ENCODE results near the gene IL17C.

IL17C gene

DNA sequence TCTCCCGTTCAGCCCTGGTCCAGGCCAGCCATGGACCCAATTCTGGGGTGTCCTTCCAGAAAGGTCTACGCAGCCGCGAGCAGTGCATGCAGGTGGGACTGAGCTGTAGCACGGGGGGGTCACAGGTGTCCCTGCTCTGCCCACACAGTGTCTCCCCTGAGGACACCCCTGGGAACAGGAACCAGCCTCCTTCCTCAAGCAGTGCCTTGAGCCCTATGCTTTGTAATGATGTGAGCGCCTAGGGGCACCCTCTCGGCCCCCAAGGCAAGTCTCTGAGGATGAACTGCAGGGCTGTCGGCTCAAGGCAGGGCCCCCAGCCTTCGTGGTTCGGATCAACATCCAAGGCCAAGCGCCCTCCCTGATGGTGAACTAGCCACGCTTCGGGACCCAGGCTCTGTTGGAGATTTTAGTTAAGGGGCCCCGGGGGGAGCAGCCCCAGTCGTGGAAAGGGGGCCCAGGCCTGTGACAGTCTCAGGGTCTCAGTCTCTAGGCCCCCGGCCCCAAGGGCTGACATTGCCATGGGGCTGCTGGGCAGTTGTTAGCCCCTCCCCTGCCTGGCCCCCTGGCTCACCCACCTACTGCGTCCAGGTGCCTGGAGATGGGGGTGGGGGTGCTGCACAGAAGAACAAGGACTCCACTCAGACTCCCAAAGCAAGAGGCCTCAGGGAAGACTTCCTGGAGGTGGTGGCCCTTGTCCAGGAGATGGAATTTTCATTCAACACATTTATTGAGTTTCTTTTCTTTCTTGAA lies 2.3 kb downstream of the IL17C start:
- Histone ChIP-seq H3K27ac (ENCODE audit: low read length) (no peak overlapping the region), H4K20me1 (ENCODE audit: insufficient read depth, low read length) (peaks cover 41% of the 10 kb centered on the region), H3K9ac (ENCODE audit: low read length) (no peak overlapping the region), H3K9me3 (ENCODE audit: insufficient read depth, low read length) (no peaks in the 10 kb centered on the region), H3K79me2 (ENCODE audit: low read length) (no peaks in the 10 kb centered on the region), H2AFZ (ENCODE audit: low read depth, low read length) (no peak overlapping the region), H3K36me3 (replicated peaks; ENCODE audit: low read depth, low read length) (peaks cover 22% of the 10 kb centered on the region), H3K4me3 (ENCODE audit: low read length) (no peak overlapping the region), H3K27me3 (ENCODE audit: low read depth, low read length) (peaks cover 52% of the 10 kb centered on the region), H3K4me2 (ENCODE audit: low read length) (no peak overlapping the region), H3K4me1 (ENCODE audit: low read length) (peaks cover 19% of the 10 kb centered on the region)
- TF ChIP-seq, protein P1, sequence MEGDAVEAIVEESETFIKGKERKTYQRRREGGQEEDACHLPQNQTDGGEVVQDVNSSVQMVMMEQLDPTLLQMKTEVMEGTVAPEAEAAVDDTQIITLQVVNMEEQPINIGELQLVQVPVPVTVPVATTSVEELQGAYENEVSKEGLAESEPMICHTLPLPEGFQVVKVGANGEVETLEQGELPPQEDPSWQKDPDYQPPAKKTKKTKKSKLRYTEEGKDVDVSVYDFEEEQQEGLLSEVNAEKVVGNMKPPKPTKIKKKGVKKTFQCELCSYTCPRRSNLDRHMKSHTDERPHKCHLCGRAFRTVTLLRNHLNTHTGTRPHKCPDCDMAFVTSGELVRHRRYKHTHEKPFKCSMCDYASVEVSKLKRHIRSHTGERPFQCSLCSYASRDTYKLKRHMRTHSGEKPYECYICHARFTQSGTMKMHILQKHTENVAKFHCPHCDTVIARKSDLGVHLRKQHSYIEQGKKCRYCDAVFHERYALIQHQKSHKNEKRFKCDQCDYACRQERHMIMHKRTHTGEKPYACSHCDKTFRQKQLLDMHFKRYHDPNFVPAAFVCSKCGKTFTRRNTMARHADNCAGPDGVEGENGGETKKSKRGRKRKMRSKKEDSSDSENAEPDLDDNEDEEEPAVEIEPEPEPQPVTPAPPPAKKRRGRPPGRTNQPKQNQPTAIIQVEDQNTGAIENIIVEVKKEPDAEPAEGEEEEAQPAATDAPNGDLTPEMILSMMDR (IDR thresholded peaks at IDR 0.05; ENCODE audit: low read depth, low read length) = no peak
- TF ChIP-seq EZH2phosphoT487 (IDR thresholded peaks at IDR 0.05; ENCODE audit: low read depth) = no peak

DNA sequence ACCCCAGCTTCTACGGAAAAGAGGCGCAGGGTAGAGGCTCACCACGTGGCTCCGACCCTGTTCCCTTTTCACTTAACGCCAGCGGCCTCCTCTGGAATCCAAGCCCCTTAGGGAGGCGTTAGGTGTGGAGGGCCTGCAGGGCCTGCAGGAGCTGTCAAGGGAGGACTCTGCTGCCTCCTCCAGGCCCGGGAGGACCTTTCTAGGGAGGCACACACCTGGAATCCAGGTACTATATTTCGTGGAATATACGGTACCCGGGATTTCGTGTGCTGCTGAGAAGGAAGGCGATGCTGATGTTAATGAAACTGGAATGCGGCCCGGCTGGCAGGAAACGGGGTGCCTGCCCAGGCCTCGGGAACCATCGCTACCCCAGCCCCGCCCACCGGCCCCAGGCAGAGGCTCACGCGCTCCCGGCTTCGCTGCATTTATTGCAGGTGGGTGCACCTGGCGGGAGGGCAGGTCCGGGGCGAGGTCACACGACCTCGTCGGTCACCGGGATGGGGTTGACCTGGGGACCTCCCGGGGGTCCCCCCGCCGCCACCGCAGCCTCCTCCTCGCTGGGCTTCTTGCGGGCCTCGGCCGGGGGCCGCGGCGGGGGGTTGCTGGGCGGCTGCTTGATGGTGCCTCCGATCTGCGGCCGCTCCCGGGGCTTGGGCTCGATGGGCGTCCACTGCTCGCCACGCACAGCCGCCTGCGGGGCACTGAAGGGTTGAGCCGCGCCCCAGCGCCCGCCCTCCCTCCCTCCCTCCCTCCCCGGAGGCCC lies 4.7 kb downstream of the IL17C start:
- H3K9me3 ChIP-seq (ENCODE audit: insufficient read depth, low read length) = no peaks in the 10 kb centered on the region
- H2AFZ ChIP-seq (ENCODE audit: low read depth, low read length) = no peak overlapping the region
- H3K36me3 ChIP-seq (replicated peaks; ENCODE audit: low read depth, low read length) = peaks cover 33% of the 10 kb centered on the region
- H3K27ac ChIP-seq (ENCODE audit: low read length) = no peak overlapping the region
- peaks cover 23% of the 10 kb centered on the region for H3K4me1 ChIP-seq (ENCODE audit: low read length)
- H3K9ac ChIP-seq (ENCODE audit: low read length) = no peak overlapping the region
- H4K20me1 ChIP-seq (ENCODE audit: insufficient read depth, low read length) = peaks cover 62% of the 10 kb centered on the region
- no peak overlapping the region for H3K4me3 ChIP-seq (ENCODE audit: low read length)
- peaks cover 11% of the 10 kb centered on the region for H3K79me2 ChIP-seq (ENCODE audit: low read length)
- H3K4me2 ChIP-seq (ENCODE audit: low read length) = no peak overlapping the region
- peaks cover 34% of the 10 kb centered on the region for H3K27me3 ChIP-seq (ENCODE audit: low read depth, low read length)
- TF ChIP-seq EZH2phosphoT487 (IDR thresholded peaks at IDR 0.05; ENCODE audit: low read depth) = no peak
- TF ChIP-seq, protein P1 (IDR thresholded peaks at IDR 0.05; ENCODE audit: low read depth, low read length) = no peak

DNA sequence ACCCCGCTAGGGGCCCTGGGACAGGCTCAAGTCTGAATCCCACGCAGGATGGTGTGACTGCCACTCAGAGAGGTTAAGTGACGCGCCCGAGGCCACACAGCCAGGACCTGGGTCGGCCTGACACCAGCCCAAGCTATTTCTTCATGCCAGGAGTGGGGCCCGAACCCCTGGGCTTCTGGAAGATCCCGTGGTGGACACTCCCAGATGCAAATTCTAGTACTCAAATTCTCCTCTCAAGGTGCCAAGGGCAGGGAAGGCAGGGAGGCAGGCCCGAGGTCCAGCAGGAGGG lies 5.2 kb downstream of the IL17C start:
- Histone ChIP-seq H3K27me3 (ENCODE audit: low read depth, low read length) (peaks cover 29% of the 10 kb centered on the region), H3K9me3 (ENCODE audit: insufficient read depth, low read length) (no peaks in the 10 kb centered on the region)

DNA sequence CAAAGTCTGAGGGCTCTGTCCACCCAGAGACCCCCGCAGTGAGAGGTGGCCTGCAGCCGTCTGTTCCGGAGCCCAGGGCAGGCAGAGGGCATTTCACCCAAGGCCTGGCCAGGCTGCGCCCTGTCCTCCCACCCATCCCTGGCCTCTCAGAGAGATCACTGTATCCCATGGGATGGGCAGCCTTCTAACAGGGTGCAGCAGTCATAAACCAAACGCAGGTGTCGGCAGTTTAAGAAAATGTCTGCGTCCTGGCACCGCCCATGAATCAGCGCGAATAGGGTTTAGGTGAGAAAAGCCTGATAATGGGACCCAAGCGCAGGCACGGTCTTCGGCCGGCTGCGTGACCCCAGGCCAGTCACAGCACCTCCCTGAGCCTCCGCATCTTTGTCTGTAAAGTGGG lies 7.1 kb downstream of the IL17C start:
- H3K36me3 ChIP-seq (replicated peaks; ENCODE audit: low read depth, low read length) = peaks cover 51% of the 10 kb centered on the region
- peaks cover 78% of the 10 kb centered on the region for H4K20me1 ChIP-seq (ENCODE audit: insufficient read depth, low read length)
- peaks cover 20% of the 10 kb centered on the region for H3K4me1 ChIP-seq (ENCODE audit: low read length)
- H2AFZ ChIP-seq (ENCODE audit: low read depth, low read length) = no peak overlapping the region
- TF ChIP-seq, protein P1 (IDR thresholded peaks at IDR 0.05; ENCODE audit: low read depth, low read length) = no peak
- TF ChIP-seq EZH2phosphoT487 (IDR thresholded peaks at IDR 0.05; ENCODE audit: low read depth) = no peak
- H3K9me3 ChIP-seq (ENCODE audit: insufficient read depth, low read length) = no peaks in the 10 kb centered on the region
- no peak overlapping the region for H3K9ac ChIP-seq (ENCODE audit: low read length)
- H3K27ac ChIP-seq (ENCODE audit: low read length) = no peak overlapping the region
- peaks cover 35% of the 10 kb centered on the region for H3K79me2 ChIP-seq (ENCODE audit: low read length)
- H3K4me3 ChIP-seq (ENCODE audit: low read length) = no peak overlapping the region
- H3K4me2 ChIP-seq (ENCODE audit: low read length) = no peak overlapping the region
- peaks cover 10% of the 10 kb centered on the region for H3K27me3 ChIP-seq (ENCODE audit: low read depth, low read length)

More for the DNA sequence above, 5.2 kb downstream of the IL17C start:
- Histone ChIP-seq H3K79me2 (ENCODE audit: low read length) (peaks cover 16% of the 10 kb centered on the region), H4K20me1 (ENCODE audit: insufficient read depth, low read length) (peaks cover 67% of the 10 kb centered on the region), H3K4me3 (ENCODE audit: low read length) (no peak overlapping the region), H2AFZ (ENCODE audit: low read depth, low read length) (no peak overlapping the region), H3K4me2 (ENCODE audit: low read length) (no peak overlapping the region), H3K27ac (ENCODE audit: low read length) (no peak overlapping the region), H3K9ac (ENCODE audit: low read length) (no peak overlapping the region), H3K36me3 (replicated peaks; ENCODE audit: low read depth, low read length) (peaks cover 37% of the 10 kb centered on the region), H3K4me1 (ENCODE audit: low read length) (peaks cover 24% of the 10 kb centered on the region)
- TF ChIP-seq, protein P1 (IDR thresholded peaks at IDR 0.05; ENCODE audit: low read depth, low read length) = no peak
- no peak for TF ChIP-seq EZH2phosphoT487 (IDR thresholded peaks at IDR 0.05; ENCODE audit: low read depth)
